HG03108 (cell line): Measurements from ENCODE around the gene RELCH.

Experiments used
- ATAC-seq: cut with Tn5 transposase; IDR thresholded peaks from one replicate; pipeline ENCODE4 v1.9.1; 2021; ENCODE audit warnings: moderate library complexity; ENCODE audit not compliant: unreplicated experiment

The RELCH gene

DNA sequence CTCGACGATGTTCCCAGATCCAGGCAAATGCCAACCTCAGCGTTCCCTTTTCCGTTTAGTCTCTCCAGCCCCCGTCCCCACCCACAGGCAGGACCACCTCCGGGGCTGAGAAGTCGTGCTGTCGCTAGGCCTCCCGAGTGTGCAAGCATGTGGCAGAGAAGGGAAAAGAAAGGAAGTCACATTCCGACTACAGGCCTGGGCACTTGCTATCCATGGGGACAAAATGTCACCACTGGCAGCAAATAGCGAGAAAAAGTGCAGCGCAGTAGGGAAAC lies 619 bp upstream of the RELCH start:
- no peak for ATAC-seq

DNA sequence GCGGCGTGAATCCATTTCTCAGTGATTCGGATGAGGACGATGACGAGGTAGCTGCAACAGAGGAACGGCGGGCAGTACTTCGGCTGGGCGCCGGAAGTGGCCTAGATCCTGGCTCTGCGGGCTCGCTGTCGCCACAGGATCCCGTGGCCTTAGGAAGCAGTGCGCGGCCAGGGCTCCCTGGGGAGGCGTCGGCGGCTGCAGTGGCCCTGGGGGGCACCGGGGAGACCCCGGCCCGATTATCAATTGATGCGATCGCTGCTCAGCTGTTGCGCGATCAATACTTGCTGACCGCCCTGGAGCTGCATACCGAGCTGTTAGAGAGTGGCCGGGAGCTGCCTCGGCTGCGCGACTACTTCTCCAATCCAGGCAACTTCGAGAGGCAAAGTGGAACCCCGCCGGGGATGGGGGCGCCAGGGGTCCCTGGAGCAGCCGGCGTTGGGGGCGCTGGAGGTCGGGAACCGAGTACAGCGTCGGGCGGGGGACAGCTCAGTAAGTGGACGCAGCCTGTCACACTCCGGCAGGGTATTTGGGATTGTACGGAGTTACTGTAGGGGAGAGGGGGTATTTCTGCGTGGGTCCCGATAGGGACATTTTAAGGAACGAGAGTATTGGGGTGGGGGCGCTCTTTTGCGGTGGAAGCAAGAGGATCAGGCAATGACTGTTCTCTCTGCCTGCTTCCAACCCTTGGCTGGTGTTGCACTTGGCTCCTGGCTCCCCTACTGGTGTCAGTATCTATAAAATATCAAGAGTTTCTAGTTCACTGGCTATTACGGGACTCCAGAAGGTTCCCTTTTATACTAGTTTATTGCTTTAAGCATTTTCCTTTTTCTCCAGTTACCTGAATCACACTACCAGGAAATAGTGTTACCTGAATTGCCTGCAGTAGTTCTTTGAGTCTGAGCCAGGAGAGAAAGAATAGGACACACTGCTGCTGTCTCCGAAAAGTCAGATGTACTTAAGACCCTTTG lies 772 bp downstream of the RELCH start:
- no peak for ATAC-seq

DNA sequence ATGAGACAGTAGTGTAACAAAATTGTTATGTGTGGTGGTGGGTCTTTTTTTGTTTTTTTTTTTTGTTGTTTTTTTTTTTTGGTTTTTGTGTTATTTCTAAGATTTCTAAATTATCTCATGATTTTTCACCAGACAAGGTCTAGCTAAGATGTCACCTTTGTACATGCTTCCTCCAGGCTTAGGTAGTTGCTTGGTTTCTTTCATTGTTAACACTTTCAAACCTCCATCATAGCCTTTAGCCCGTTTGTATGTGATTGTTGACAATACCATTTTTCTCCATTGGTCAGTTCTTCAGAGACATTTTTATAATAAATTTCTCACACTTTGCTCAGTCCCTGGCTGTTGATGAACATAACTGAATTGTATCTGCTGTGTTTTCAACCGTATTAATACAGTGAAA lies 2.2 kb downstream of the RELCH start:
- no peak for ATAC-seq

DNA sequence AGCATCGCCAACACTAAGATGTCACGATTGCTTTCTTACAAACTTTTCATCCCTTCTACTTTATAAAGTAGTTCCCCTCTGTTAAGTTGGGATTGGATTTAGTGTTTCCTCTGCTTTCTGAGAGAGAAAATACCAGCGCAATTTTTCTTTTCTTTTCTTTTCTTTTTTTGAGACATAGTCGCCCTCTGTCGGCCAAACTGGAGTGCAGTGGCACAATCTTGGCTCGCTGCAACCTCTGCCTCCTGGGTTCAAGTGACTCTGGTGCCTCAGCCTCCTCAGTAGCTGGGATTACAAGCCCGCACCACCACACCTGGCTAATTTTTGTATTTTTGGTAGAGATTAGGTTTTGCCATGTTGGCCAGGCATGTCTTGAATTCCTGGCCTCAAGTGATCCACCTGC lies 9.0 kb downstream of the RELCH start:
- ATAC-seq = no peak

DNA sequence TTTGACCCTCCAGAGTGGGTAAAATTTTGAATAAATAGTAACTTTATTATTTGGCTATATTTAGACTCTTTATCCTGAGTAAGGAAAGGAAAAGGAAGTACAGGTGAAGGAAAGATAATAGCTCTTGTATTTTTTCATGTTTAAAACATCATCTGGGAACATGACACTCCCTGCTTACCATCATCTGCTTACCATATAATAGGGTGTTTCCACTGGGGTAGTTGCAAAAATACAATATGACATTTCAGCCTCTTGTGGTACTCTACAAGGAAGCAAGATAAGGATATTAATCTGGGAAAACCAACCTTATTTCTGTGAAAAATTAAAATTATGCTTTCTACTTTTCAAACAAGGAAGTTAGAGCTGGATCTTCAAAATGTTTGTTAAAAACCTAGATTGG lies 9.9 kb downstream of the RELCH start:
- ATAC-seq = no peak

DNA sequence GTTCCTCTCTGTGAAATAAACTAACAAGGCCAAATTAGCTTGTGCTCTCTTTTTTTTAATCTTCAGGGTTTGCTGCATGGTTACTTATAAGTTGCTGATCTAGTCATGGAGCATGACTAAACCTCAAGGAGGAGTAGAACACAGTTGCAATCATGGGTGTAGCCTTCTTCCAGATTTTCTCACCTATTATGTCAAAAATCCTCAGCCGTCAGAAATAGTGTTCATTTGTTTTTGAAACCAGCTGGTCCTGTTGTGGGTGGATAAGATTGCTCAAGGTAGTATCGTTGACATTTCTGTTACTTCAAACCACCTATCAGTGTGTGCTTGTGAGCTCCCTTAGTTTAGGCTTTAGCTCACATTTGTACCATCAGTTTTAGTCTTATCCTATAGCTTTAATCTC lies 11.2 kb downstream of the RELCH start:
- ATAC-seq = no peak

DNA sequence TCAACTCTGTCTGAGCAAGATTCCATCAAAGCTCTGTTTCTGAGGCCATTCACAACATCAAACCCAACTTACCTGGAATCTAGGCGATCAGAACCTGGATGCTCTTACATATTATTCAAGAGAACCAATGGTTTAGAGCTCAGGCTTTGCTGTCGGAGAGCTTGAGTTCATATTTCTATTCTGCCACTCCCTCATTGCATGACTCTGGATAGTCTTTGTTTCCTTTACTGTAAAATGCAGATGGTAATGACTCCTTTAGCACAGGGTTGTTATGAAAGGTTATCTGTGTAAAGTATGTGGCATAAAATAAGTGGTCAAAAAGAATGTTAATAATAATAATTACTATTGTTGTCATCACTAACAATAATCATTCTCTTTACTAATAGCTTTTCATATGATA lies 12.6 kb downstream of the RELCH start:
- ATAC-seq = no peak

DNA sequence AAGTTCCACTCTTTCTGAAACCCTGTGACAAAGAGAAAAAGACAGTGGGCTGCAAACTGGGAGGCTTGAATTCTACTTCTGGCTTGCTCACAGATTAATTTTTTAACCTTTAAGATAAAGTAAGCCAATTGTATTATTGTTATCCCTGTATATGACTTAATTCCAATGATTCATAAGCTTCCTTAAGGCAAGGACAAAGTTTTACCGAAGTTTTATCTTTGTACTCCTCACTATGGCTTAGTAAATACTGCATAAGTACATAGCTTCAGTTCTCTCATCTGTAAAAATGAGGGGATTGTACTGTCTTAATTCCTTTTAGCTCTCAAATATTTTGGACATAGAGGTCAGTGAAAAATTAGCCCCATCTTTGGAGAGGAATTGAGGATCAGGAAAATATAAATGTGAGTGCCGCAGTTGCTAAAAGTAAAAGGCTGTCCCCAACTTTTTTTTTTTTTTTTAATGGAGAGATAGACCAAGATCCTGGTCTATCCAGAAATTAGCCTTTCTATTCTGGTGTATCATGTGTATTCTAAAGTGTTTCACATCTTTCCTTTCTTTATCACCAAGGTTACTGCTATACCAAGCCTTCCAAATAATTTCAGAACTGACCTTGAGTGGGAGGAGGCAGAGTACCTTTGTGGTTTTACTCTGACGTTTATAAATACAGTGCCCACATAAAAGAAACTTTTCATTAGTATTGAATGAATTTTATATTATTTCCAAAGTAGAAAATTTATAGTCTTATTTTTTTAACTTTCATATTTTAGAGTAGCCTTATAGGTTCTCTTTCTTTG lies 13.3 kb downstream of the RELCH start:
- no peak for ATAC-seq

DNA sequence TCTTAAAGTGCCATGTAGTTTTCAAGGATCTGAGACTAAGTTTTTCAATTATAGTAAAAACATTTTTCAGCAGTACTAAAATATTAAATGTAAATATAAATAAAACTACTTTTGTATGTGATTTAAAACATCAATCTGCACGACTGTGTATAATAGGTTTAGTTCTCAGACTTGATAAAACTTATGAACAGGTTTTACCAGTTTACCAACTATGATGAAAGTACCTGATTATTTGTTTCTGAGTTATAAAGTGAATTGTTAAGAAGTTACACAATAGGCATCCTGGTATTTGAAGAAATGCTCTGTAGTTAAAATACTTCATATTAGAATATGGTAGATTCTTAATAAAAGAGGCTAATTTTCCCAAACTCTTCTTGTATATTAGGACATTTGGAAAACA lies 14.8 kb downstream of the RELCH start:
- ATAC-seq = no peak

DNA sequence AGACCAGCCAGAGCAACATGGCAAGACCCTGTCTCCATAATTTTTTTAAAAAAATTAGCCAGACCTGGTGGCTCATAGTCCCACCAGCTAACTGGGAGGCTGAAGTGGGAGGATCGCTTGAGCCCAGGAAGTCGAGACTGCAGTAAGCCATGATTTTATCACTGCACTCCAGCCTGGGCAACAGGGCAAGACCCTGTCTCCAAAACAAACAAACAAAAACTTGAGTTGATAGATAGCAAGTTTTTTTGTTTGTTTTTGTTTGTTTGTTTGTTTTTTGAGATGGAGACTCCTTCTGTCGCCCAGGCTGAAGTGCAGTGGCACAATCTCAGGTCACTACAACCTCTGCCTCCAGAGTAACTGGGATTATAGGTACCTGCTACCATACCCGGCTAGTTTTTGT lies 18.8 kb downstream of the RELCH start:
- ATAC-seq = no peak

DNA sequence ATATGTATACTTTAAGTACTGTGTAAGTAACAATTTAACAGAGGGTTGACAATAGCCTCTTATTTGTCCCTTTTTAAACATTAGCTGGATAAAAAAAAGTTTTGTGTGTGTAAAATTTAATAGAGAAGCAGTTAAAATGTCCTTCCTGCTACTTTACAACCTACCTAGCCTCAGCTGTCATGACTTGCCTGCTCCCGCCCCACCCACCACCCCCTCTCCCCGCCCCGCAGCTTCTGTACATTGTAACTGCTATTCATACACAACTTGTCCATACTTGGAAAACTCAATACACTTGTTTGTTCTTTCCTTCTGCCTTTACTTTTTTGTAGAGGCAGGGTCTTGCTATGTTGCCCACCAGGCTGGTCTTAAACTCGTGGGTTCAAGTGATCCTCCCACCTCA lies 19.5 kb downstream of the RELCH start:
- no peak for ATAC-seq

DNA sequence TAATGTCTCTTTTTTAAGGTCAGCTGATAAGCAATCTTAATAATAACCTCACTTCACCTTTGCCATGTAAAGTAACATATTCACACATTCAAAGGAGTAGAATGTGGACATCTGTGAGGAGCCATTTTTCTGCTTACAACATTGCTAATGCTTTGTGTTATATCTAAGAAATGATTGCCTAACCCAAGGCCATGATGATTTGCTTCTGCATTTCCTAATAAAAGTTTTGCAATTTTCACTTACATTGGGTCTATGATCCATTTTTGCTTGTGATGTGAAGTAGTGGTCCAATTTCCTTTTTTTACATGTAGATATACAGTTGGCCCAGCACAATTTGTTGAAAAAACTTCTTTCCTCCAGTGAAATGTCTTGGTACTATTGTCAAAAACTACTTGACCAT lies 22.0 kb downstream of the RELCH start:
- ATAC-seq = no peak

DNA sequence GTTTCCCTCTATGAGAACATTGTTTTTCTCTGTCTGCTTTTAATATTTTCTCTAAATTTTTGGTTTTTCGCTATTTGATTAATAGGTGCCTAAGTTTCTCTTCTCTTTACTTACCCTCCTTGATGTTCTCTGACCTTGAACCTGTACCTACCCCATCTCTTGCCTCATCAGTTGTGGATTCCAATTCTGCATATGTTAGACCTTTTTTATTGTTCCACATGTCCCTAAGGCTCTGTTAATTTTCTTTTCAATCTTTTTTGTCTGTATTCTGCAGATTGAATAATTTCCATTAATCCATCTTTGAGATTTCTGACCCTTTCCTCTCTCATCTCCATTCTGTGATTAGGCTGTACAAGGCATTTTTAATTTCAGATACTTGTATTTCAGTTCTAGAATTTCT lies 23.1 kb downstream of the RELCH start:
- no peak for ATAC-seq

DNA sequence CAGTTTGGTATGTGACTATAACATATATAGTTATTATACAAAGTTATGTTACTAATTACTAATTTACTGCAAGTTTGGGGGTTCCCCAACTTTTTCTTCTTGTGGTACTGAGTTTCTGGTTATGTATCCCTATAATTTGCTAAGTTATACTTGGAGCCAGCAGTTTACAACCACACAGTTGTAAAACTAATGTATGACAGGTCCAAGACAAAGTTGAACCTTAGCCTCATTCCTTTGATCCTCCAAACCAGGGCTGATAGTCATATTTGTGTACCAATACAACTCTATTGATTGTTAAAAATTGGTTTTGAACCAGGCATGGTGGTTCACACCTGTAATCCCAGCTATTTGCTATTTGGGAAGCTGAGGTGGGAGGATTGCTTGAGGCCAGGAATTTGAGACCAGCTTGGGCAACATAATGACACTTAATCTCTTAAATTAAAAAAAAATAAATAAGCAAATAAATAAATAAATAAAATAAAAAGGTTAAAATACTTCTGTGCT lies 24.3 kb downstream of the RELCH start:
- ATAC-seq = no peak

DNA sequence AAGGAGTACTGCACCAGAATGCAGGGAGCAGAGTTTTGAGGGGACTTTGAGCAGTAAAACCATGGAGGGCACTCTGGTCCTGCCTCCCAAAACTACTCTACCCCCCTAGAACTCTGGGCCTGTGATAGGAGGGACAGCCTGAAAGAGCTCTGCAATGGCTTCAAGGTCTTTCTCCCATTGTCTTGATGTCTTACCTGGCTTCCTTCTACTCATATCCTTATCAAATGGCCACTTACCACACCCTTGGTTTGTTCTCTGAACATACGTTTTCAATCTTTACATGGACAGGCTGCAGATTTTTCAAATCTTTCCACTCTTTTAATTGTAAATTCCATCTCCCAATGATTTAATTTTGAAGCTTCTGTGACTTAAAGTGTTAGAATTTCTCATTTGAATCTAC lies 27.7 kb downstream of the RELCH start:
- ATAC-seq = no peak

DNA sequence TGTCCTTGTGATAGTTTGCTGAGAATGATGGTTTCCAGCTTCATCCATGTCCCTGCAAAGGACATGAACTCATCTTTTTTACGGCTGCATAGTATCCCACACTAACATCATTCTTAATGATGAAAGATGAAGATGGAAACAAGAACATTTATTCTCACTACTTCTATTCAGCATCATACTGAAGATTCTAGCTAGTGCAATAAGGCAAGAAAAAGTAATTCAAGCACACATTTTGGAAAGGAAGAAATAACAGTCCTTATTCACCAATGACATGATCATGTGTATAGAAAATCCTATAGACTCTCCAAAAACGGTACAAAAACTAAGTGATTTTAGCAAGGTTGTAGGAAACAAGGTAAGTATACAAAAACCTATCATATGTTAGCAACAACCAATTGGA lies 37.2 kb downstream of the RELCH start:
- no peak for ATAC-seq

DNA sequence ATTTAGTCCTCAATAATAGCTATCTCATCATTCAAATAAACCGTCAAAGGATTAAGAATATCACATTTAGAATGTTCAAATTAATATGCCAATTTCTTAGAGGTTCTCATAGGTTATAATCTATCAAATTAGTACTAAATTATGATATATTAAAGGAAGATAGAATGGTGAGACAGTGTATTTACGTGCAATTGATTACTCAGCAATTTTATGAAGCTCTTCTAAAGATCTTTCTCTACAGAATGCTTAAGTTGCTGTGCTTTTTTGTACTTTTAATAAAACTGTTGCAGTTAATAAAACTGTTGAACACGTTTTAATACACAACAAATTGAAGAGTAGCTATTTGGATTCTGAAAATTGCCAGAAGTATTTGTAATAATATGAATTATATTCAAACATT lies 39.0 kb downstream of the RELCH start:
- ATAC-seq = no peak

DNA sequence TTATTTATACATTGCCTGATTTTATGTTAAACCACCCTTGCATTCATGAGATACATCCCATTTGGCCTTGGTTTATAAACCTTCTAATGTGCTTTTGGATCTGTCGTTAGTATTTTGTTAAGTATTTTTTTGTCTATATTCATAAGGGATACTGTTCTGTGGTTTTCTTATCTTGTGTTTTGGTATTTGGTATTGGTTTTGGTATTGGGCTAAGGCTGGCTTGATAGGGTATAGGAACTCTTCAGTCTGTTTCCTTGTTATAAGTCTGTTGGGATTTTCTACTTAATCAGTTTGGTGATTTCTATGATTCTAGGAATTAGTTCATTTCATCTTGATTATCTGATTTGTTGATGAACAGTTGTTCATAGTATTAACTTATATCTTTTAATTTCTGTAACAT lies 49.2 kb downstream of the RELCH start:
- ATAC-seq = no peak

DNA sequence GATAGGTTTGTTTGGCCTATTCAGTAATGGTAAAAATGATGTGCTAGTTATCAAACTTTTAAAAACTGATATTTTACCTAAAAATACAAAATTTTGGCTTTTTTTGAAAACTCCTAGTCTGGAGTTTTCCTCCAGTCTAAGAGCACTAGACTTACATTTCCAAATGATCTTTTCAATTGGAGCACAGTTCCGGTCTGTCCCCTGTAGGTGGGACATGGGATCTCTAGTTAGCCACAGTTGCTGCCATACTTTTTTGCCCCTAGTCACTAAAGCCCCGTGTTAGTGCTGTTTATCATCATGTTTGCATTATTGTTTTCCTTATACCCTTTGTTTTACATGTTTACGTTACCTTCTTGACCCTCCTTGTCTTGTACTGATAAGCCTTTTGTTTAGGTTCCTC lies 52.4 kb downstream of the RELCH start:
- ATAC-seq = no peak

DNA sequence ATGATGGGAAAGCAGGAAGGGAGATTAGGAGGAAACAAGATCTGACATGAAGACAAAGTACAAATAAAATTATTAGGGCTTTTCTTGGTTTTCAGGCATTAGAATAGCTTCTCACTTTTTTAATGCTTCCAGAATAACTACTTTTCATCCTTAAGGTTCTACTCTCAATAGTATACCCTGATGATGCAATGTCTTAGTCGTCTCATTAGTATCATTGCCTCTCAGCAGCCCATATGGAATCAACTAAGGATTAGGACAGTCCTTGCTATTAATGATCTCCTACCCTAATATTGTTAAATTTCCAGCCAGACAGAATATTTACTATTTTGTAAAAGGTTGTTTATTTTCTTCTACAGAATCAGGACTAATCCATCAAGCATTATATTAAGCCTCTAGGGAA lies 55.9 kb downstream of the RELCH start:
- no peak for ATAC-seq

DNA sequence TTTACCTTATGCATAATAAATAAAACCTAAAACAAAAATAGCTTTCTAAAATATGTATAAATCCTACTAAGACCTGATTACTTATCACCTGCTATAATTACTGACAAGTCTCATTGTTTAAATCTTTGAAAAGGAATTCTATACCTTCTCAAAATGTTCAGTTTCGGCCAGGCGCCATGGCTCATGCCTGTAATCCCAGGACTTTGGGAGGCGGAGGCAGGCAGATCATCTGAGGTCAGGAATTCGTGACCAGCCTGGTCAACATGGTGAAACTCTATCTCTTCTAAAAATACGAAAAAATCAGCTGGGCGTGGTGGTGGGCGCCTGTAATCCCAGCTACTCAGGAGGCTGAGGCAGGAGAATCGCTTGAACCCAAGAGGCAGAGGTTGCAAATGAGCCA lies 58.1 kb downstream of the RELCH start:
- no peak for ATAC-seq

DNA sequence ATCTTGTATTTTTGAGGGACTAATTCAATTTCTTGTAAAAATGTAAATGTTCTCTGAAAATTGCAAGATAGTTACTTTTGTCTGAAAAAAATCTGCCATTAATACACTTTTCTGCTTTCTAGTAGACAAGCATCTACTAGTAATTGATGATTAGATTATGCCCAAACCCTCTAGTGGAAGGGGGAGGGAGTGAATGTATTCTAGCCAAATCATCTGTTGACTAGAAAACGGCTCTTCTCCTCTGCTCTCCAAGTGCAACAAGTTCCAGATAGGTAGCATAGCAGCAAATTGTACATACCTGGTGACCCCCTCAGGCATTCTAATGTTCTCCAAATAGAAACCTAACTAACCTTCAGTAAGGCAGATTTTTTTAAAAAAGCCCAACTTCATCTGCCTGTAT lies 58.6 kb downstream of the RELCH start:
- no peak for ATAC-seq
